Right lobe of liver (tissue), 6 donors: Measurements from ENCODE around the gene CEP295NL. TPM values are rescaled to one million over a fixed set of nuclear protein-coding genes. Genes with fewer than 3 reads are reported as not detected.

ENCODE experiments used
- ATAC-seq, 4 donors: fragments of 200-7000 bp; cut with Tn5 transposase; one replicate each; pipeline ENCODE4 v1.9.1; 2020; ENCODE audit warnings: mild to moderate bottlenecking in 4 of 4, moderate library complexity in 4 of 4
- DNase-seq, 3 donors: peaks; one replicate each; pipeline ENCODE4 v3.0.0-alpha.2; 2020
- H3K27ac ChIP-seq, 3 donors: fragments of 200-600 bp; one replicate each; pipeline ENCODE4 v1.8.0; 2022
- H3K27me3 ChIP-seq, 2 donors: fragments of 200-600 bp; one replicate each; pipeline ENCODE4 v1.8.0; 2022
- H3K36me3 ChIP-seq, 4 donors: fragments of 200-600 bp; sonication (generic) in 1 of 4; one replicate each; pipeline versions ENCODE4 v1.5.1 to v1.8.0; 2017 to 2022; ENCODE audit warnings: control low read depth in 1 of 4
- H3K4me1 ChIP-seq, 4 donors: fragments of 200-600 bp; sonication (generic) in 1 of 4; one replicate each; pipeline versions ENCODE4 v1.5.1 to v1.8.0; 2017 to 2022; ENCODE audit warnings: control low read depth in 1 of 4
- H3K4me3 ChIP-seq, 3 donors: fragments of 200-600 bp; one replicate each; pipeline ENCODE4 v1.8.0; 2022
- H3K9me3 ChIP-seq, 4 donors: fragments of 200-600 bp; sonication (generic) in 1 of 4; one replicate each; pipeline versions ENCODE4 v1.5.1 to v1.8.0; 2017 to 2022; ENCODE audit warnings: control low read depth in 1 of 4
- CTCF ChIP-seq, 4 donors: fragments of 200-600 bp in 3 of 4; fragments of 450-650 bp in 1 of 4; IDR thresholded peaks; one replicate each; pipeline versions ENCODE4 v1.5.1 to v1.8.0; 2016 to 2022; ENCODE audit warnings: antibody characterized with exemption in 4 of 4, mild to moderate bottlenecking in 2 of 4
- POLR2A ChIP-seq: fragments of 450-650 bp; IDR thresholded peaks from one replicate; pipeline ENCODE4 v1.6.1; 2017; ENCODE audit warnings: antibody characterized with exemption, mild to moderate bottlenecking
- WGBS: methylation state at CpG from one replicate; pipeline ENCODE4 v1.1.6; 2018; ENCODE audit warnings: low coverage, low lambda C conversion rate; ENCODE audit not compliant: insufficient coverage; ENCODE audit errors: missing lambda C conversion rate; 5-methylcytosine and 5-hydroxymethylcytosine counted together
- intact Hi-C, 2 donors: fragments of 100-400 bp; cut with DNase I; formaldehyde crosslinking; loops; one replicate each; pipeline versions ENCODE4 v1.11.2 to v1.14.1; 2022
- total RNA-seq, 6 experiments: library from RNA; depleted of rRNA in 2 of 6; stranded (reverse); fragments of >200 nt in 2 of 6; fragmentation: NEBNext Ultra II Directional in 3 of 6; extraction: Animal tissue kit (Norgen Biotek cat#: 25700) in 3 of 6; gene quantifications; one replicate each; pipeline versions ENCODE4 v1.1.0 to v1.2.4, GENCODE V29; 2016 to 2023
- donor health status: DM: no; HTN: yes; CAD: no.
- donor health status: DM: no; HTN: no; CAD: no.
- donor health status: DM: no; HTN: no; CAD: no.
- donor health status: DM: no; HTN: yes; CAD: no.
- donor health status: DM: no; HTN: yes; CAD: no.

CEP295NL gene
- total RNA-seq, 6 experiments from 2014 or later, result 0.19 to 1.0 (median 0.53) TPM

GRCh38 chr17:78944026-78944425 is 41.0 kb upstream of the CEP295NL start:
- H3K36me3 ChIP-seq, result no peaks in the 10 kb centered on the region
- no peaks in the 10 kb centered on the region for H3K4me1 ChIP-seq
- no peaks in the 10 kb centered on the region for H3K27me3 ChIP-seq
- TF ChIP-seq POLR2A (no peak), CTCF (IDR thresholded peaks at IDR 0.05) (no peak)
- DNase-seq (no peak), ATAC-seq (no peak)
- H3K4me3 ChIP-seq, result no peak overlapping the region
- H3K9me3 ChIP-seq, result no peaks in the 10 kb centered on the region
- 49% methylated on average over 3 of the region's 7 CpGs for WGBS
- intact Hi-C loops, result no loop called here
- no peak overlapping the region for H3K27ac ChIP-seq

GRCh38 chr17:78940708-78941107 is 37.7 kb upstream of the CEP295NL start:
- DNase-seq (no peak), ATAC-seq (no peak)

GRCh38 chr17:78940258-78940657 is 37.3 kb upstream of the CEP295NL start:
- no peak for ATAC-seq
- intact Hi-C loops, result no loop called here
- TF ChIP-seq POLR2A (no peak), CTCF (IDR thresholded peaks at IDR 0.05) (no peak)
- 58% methylated on average over 5 of the region's 5 CpGs for WGBS
- Histone ChIP-seq H3K27ac (no peak overlapping the region), H3K4me3 (no peak overlapping the region), H3K27me3 (no peaks in the 10 kb centered on the region), H3K36me3 (no peaks in the 10 kb centered on the region), H3K9me3 (no peaks in the 10 kb centered on the region), H3K4me1 (no peaks in the 10 kb centered on the region)
- DNase-seq, result no peak

More at GRCh38 chr17:78940708-78941107, 37.7 kb upstream of the CEP295NL start:
- no peak overlapping the region for H3K27ac ChIP-seq
- TF ChIP-seq CTCF (IDR thresholded peaks at IDR 0.05), result no peak
- TF ChIP-seq POLR2A, result no peak
- H3K9me3 ChIP-seq, result no peaks in the 10 kb centered on the region
- WGBS, result 61% methylated on average over 5 of the region's 6 CpGs
- intact Hi-C loops, result no loop called here
- H3K27me3 ChIP-seq, result no peaks in the 10 kb centered on the region
- H3K4me3 ChIP-seq, result no peak overlapping the region
- H3K4me1 ChIP-seq, result no peaks in the 10 kb centered on the region
- no peaks in the 10 kb centered on the region for H3K36me3 ChIP-seq

GRCh38 chr17:78939615-78940014 is 36.6 kb upstream of the CEP295NL start:
- ATAC-seq, result no peak
- H3K27ac ChIP-seq, result no peak overlapping the region
- no peaks in the 10 kb centered on the region for H3K27me3 ChIP-seq
- H3K4me3 ChIP-seq, result no peak overlapping the region
- DNase-seq, result no peak
- H3K36me3 ChIP-seq, result no peaks in the 10 kb centered on the region
- WGBS, result 68% methylated on average over 4 of the region's 6 CpGs
- no peaks in the 10 kb centered on the region for H3K4me1 ChIP-seq
- intact Hi-C loops, result no loop called here
- no peak for TF ChIP-seq CTCF (IDR thresholded peaks at IDR 0.05)
- TF ChIP-seq POLR2A, result no peak
- H3K9me3 ChIP-seq, result no peaks in the 10 kb centered on the region

GRCh38 chr17:78937561-78937960 is 34.6 kb upstream of the CEP295NL start:
- Histone ChIP-seq H3K27ac (no peak overlapping the region), H3K27me3 (no peaks in the 10 kb centered on the region), H3K36me3 (no peaks in the 10 kb centered on the region), H3K4me3 (no peak overlapping the region), H3K4me1 (no peaks in the 10 kb centered on the region), H3K9me3 (no peaks in the 10 kb centered on the region)
- DNase-seq (no peak), ATAC-seq (no peak)
- WGBS, result 87% methylated on average over 10 of the region's 11 CpGs
- intact Hi-C loops, result no loop called here
- TF ChIP-seq POLR2A (no peak), CTCF (IDR thresholded peaks at IDR 0.05) (no peak)
